HT-29 (cell line): Measurements from ENCODE around the gene THRB. TPM values are rescaled to one million over a fixed set of nuclear protein-coding genes. Genes with fewer than 3 reads are reported as not detected.

Experiments used
- DNase-seq: peaks from one replicate; pipeline ENCODE4 v3.0.0-alpha.2; 2015; ENCODE audit warnings: low spot score
- total RNA-seq: library from RNA; depleted of rRNA; stranded (reverse); fragments of >200 nt; shearing (Covaris generic); gene quantifications from 2 replicates; pipeline ENCODE4 v1.2.3, GENCODE V29; 2014; rRNA removed

The THRB gene
- 0.81 and 0.94 TPM in 2 replicates for total RNA-seq

GRCh38 chr3:24494618-24495325 is at the start of gene THRB:
Gene THRB, minus strand, starts transcription at chr3:24494850.
- peak; percentile 53 for DNase-seq

DNA sequence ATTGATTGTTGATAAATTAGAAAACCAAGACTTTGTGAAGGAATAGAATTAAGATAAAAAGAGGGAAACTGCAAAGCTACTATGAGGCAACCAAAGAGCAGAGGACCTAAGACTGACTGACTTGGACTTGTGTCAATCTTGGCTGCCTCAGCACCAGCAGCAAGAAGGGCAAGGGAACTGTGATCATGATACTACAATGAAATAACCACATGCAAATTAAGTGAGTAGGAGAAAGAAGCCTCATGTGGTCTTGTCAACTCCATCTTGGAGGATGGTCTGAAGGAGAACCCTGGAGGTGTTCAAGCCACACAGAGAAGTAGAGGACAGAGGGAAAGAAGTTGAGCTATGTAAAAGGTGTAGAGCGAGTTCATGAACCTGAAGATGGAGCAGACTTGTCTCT is 47.3 kb upstream of the THRB start:
- DNase-seq, result no peak

DNA sequence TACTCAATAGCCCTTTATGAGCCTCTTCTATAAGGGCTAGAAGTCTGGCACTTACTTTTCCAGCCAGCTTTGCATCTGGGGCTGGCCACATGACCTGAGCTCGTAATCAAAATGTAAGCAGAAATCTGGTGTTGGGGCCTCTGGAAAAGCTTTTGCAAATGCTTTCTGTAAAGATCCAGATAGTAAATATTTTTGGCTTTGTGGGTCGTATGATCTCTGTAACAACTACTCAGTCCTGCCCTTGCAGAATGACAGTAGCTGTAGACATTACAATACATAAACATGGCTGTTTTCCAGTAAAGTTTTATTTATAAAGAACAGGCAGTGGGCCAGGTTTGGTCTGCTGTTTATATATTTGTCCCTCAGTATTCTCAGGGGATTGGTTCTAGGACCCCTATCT is 46.2 kb upstream of the THRB start:
- no peak for DNase-seq

DNA sequence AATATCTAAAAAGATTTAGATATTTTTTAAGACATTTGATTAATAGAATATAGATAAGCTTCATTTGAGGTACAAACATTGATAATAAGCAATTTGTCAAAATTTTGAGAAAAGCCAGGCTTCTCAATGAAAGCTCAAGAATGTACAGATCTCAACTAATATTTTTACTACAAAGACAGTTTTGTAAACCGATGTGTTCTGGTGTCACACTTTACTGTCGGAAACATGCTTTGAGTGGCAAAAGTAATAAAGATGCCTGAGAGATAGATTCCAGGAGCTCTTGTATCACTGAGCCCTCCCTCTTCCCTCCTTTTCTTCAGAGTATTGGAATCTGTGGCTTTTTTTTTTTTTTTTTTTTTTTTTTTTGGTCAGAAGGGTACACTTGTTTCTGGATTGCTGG is 45.0 kb upstream of the THRB start:
- DNase-seq, result no peak

DNA sequence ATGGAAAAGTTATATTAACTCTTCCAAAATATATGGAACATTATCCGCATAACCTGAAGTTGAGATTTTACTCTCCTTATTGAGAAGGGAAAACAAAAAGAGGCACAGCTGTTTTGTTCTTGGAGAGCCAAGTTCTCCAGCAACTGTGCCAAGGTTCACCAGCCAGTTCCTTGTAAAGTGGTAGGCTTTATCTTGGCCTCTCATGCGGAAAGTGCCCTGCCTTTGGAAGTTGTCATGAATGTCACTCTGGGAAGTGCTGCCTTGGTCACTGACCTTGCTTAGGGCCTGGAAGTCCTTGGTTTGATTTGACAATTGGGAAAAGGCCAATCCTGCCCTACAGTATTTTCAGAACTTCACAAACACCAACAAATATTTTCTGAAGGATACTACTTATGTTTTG is 44.2 kb upstream of the THRB start:
- peak; percentile 5 for DNase-seq

DNA sequence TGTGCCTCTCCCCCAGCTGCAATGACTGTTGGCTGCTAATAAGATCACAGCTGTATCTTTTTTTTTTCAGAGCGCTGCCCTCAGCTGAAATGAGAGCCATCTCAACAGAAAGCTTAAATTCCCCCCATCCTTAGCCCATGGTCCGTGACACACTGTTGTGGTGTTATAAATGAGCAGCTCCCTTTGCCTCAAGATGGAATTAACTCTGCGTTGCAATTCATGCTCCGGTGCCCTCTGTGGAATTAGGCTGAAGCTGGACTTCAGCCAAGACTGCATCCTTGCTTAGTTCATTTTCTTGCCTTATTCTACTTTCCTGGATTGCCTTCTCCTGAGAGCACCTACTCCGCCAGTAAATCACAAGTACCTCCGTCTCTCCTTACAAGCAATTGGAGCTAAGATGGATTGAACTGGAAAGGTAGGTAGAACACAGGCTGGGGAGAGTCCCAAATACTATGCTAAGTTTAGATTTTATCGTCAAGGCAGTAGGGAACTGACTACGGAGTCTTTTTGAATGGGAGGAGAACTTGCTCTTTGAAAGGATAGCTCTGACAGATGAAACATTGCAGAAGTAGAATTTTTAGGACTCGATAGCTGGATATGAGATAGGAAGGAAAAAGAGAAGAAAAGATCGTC is 39.0 kb upstream of the THRB start:
- DNase-seq, result no peak

DNA sequence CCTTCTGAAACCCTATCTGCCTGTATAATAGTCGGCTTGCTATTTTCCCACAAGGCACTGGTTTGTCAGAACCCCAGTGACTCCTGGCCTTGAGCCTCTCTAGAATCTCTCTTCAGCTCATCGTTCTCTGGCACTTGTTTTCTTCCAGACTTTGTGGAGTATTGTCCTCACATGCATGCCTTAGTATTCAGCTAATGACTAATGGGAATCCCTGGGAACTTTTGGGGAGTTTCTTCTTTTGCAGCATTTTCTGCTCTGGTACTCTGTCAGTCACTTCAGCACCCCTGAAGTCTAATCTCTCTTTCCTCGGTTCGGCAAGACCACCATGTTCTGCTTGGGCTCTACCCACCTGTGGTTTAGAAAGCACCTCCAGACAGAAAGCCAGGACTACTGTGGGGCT is 35.8 kb upstream of the THRB start:
- no peak for DNase-seq

GRCh38 chr3:24529210-24529609 is 34.6 kb upstream of the THRB start:
- no peak for DNase-seq

GRCh38 chr3:24526640-24527212 is 32.1 kb upstream of the THRB start:
- DNase-seq, result no peak

DNA sequence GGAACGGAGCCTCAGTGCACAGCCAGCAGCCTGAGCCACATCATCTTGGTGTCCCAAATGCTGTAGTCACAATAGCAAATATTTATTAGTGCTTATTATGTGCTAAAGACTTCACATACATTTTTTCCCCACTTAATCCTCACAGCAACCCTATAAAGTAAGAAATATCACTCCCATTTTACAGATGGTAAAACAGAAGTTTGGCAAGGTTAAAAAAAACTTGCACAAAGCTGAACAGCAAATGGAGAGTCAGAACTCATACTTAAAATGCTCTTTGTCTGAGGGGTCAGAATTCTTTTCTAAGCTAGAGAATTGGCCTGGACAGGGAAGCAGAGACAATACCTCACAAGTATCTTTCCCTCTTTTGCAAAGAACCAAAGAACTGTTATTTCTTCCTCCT is 30.9 kb upstream of the THRB start:
- no peak for DNase-seq

DNA sequence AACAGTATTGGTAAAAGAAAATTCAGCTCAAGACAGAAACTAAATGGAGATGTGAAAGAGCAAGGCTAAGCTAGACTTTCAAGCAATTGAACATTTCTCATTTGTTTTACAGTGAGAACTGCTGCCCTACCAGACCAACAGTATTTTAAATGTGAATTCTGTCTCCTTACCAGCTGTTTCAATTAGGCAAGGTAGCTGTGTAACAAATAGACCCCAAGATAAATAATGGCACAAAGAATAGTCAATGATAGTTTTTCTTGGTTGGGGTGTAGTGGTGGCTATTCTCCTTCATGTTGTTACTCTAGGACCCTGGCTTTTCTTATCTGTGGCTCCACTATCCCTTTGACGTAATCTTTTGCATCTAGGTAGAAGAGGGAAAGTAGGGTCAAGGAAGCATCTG is 30.4 kb upstream of the THRB start:
- no peak for DNase-seq

DNA sequence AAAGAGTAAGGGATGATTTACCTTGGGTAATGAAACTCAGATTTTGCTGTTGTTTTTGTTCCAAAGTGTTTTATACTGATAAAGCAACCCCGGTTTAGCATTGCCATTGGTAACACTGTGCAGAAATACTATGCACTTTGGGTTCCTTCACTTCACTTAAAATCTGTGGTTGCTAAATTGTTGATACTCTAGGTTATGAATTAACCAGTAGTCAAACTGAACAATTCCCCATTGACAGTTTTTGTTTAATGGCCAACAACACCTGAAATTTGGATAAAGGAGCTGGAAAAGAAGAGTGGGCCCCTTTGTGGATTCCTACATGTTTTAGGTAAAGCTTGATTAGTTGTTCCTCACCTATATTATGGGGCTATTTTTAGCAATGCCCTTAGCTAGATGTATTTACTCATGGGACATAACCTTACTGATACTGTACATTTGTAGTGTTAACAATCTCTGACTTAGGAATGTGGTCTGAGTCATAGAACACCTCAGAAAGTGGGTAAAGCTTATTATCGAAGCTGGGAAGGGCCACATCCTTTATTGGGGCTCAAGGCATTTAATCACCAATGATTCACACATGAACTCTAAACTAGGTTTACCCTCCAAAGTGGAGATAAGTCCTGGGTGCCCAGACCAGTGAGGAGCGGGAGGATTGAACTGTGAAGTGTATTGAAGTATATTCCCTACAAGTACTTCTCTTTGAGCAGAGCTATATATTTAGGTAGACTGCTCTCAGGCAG is 29.5 kb upstream of the THRB start:
- DNase-seq, result peak; percentile 59

- no peak for DNase-seq
Measured at GRCh38 chr3:24523215-24523614, 28.6 kb upstream of the THRB start.

GRCh38 chr3:24522146-24522579 is 27.5 kb upstream of the THRB start:
- DNase-seq, result no peak

DNA sequence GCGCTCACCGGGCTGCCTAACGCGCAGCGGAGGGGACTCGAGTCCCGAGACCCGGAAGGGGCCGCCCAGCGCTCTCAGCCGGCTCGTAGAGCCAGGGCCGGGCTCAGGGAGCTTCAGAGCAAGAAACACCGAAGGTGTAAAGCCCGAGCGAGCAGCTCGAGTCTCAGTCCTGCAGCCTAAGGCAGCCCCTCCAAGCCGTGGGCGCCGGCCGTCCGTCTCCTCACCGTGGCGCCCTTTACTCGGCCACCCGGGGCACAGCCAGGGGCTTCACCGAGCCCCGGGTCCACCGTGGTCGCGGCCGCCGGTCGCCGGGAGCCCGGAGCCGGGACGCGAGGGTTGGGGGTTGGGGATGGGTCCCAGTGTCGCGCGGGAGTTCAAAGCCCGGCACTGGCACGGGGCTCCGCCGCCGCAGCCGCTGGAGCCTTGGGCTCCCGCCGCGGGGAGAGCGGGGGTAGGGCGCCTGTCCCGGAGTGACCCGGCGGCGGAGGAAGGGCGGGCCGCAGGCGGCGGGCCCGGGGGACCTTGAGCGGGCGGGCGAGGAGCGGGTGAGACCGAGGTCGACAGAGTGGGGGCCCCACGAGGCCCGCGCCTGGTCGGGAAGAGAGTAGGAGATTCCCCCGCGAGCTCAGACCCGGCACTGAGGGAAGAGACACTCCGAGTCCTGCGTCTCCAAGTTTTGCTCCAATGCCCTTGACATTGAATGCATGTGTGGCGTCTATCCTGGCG is 26.9 kb upstream of the THRB start:
- DNase-seq, result no peak

DNA sequence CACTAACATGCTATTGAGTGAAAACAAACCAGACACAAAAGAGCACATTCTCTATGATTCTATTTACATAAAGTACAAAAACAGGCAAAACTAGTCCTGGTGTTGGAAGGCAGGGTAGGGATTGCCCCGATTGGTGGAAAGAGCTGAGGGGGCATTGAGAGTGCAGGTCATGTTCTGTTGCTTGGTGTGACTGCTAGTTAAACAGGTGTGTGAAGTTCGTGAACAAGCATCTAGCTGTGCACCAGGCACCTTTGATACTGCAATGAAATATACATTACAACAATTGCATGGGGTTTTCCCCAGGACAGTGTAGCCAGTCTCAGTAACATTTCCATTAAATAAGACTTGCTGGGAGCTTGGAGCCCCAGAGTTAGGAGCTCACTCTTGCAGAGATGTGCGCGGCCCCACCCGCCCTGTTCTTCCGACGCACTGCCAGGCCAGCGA is 26.3 kb upstream of the THRB start:
- DNase-seq, result peak; percentile 44

DNA sequence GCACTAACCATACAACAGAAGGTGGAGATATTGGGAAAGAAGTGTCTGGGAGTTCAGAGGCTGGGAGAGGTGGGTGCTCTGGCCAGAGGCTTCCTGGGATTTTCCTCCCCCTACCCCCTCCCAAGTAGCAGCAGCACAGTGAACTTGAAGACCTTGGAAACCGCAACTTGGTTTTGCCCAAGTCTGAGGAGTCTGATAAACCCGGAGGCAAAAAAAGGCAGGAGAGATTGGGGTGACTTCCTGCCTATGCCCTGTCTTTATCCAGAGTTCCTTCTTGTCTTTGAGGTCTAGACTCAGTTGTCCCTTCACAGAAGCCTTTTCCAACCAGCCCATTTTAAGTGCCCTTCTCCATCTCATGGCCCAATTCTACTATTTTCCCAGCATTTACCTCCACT is 25.4 kb upstream of the THRB start:
- DNase-seq, result no peak

DNA sequence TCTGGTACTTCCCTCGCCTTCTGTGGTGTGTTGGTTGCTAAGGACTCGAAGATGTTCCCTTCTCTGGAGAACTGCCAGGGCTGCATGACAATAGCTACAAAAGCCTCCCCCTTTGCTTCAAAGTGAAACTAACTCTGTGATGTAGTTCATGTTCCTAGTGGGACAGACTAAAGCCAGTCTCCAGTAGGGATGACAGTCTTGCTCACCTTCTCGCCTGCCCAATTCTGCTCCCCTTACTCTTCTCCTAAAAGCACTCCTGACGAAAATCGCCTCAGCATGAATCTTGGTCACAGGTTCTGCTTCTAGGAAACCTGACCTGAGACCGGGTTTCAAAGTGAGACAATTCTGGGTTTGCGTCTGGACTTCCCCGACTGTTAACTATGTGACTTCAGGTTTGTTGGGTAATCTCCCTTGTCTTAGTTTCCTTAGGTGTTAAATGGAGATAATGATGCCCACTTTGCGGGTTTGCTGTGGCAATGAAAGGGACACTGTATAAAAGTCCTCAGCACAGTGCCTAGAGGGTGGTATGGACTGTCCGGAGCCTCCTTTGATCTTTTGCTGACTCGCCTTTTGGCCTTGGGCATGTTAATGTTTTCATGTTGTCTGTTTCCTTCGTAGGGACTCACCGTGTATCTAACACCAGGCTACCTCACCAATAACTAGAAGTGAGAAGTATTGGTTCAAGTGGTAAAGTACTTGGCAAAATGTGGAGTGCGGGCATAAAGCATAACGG is 24.9 kb upstream of the THRB start:
- DNase-seq, result no peak

- DNase-seq, result no peak
Measured at GRCh38 chr3:24518990-24519367, 24.3 kb upstream of the THRB start.

DNA sequence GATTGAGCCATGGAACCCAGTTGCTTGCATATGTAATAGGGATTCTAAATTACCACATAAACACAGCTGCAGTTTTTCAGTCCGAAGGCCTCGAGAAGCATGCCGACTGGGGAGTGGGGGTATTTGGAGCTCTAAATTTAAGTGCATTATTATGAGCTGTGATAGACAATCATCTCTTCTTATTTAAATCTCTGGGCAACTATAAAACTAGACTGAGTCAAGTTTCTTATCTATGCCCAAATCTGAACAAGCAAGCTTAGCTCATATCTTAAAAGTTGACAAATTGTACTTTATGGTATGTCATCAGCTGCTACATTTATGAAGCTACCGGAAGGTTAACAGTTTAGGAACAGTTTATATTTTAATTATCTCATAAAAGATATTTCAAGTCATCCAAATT is 19.5 kb upstream of the THRB start:
- DNase-seq, result no peak

DNA sequence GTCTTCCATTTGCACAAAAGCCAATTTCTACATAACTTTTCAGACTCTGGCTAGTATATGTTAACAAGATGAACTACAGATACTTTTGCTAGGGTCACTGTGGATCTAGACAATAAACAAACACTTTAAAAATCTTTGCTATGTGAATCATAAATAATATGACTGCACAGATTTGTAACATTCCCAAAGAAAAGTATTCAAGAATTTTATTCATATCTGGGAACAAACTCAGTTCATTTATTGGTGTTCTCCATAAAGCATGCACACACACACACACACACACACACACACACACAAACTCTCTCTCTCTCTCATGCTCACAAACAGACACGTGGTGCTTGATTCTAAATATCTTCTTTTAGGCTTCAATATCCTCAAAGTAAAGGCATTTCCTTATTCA is 18.8 kb upstream of the THRB start:
- DNase-seq, result no peak
